Measurements from ENCODE around the gene LANCL1. TPM values are rescaled to one million over a fixed set of nuclear protein-coding genes. Genes with fewer than 3 reads are reported as not detected.

LANCL1 gene
- total RNA-seq, 1 donor from 2014 or later, result 29.5 TPM

GRCh38 chr2:210481601-210482175 is 5.1 kb upstream of the LANCL1 start:
- Histone ChIP-seq H3K36me3 (ENCODE audit: control insufficient read depth, insufficient read depth, low read length) (no peaks in the 10 kb centered on the region), H3K4me3 (ENCODE audit: low read depth, low read length) (no peak overlapping the region), H3K27me3 (ENCODE audit: control insufficient read depth, insufficient read depth, low read length) (no peaks in the 10 kb centered on the region)
- DNase-seq (ENCODE audit: low read depth), result no peak
- no peak for TF ChIP-seq CTCF (IDR thresholded peaks at IDR 0.05; ENCODE audit: insufficient read depth, low read length, poor library complexity, severe bottlenecking)

- Histone ChIP-seq H3K36me3 (ENCODE audit: control insufficient read depth, insufficient read depth, low read length) (no peaks in the 10 kb centered on the region), H3K4me3 (ENCODE audit: low read depth, low read length) (no peak overlapping the region), H3K27me3 (ENCODE audit: control insufficient read depth, insufficient read depth, low read length) (no peaks in the 10 kb centered on the region)
- DNase-seq (ENCODE audit: low read depth), result no peak
- TF ChIP-seq CTCF (IDR thresholded peaks at IDR 0.05; ENCODE audit: insufficient read depth, low read length, poor library complexity, severe bottlenecking), result no peak
These were observed 4.2 kb upstream of the LANCL1 start for GRCh38 chr2:210480764-210481163.

- H3K27me3 ChIP-seq (ENCODE audit: control insufficient read depth, insufficient read depth, low read length), result no peaks in the 10 kb centered on the region
- no peak for TF ChIP-seq CTCF (IDR thresholded peaks at IDR 0.05; ENCODE audit: insufficient read depth, low read length, poor library complexity, severe bottlenecking)
- DNase-seq (ENCODE audit: low read depth), result no peak
- no peaks in the 10 kb centered on the region for H3K36me3 ChIP-seq (ENCODE audit: control insufficient read depth, insufficient read depth, low read length)
- no peak overlapping the region for H3K4me3 ChIP-seq (ENCODE audit: low read depth, low read length)
These were observed 3.5 kb upstream of the LANCL1 start for GRCh38 chr2:210480079-210480478.

- no peak for DNase-seq (ENCODE audit: low read depth)
- no peak for TF ChIP-seq CTCF (IDR thresholded peaks at IDR 0.05; ENCODE audit: insufficient read depth, low read length, poor library complexity, severe bottlenecking)
- H3K36me3 ChIP-seq (ENCODE audit: control insufficient read depth, insufficient read depth, low read length), result no peaks in the 10 kb centered on the region
- H3K4me3 ChIP-seq (ENCODE audit: low read depth, low read length), result no peak overlapping the region
- no peaks in the 10 kb centered on the region for H3K27me3 ChIP-seq (ENCODE audit: control insufficient read depth, insufficient read depth, low read length)
These were observed 2.1 kb upstream of the LANCL1 start for GRCh38 chr2:210478661-210479060.

- no peak for TF ChIP-seq CTCF (IDR thresholded peaks at IDR 0.05; ENCODE audit: insufficient read depth, low read length, poor library complexity, severe bottlenecking)
- Histone ChIP-seq H3K27me3 (ENCODE audit: control insufficient read depth, insufficient read depth, low read length) (no peaks in the 10 kb centered on the region), H3K4me3 (ENCODE audit: low read depth, low read length) (peak overlapping the region; percentile 2), H3K36me3 (ENCODE audit: control insufficient read depth, insufficient read depth, low read length) (no peaks in the 10 kb centered on the region)
- DNase-seq (ENCODE audit: low read depth), result no peak
These were observed 937 bp upstream of the LANCL1 start for GRCh38 chr2:210477496-210477895.

GRCh38 chr2:210475706-210476105 is 853 bp downstream of the LANCL1 start:
- no peak for DNase-seq (ENCODE audit: low read depth)
- Histone ChIP-seq H3K36me3 (ENCODE audit: control insufficient read depth, insufficient read depth, low read length) (no peaks in the 10 kb centered on the region), H3K4me3 (ENCODE audit: low read depth, low read length) (peak overlapping the region; percentile 91), H3K27me3 (ENCODE audit: control insufficient read depth, insufficient read depth, low read length) (no peaks in the 10 kb centered on the region)
- TF ChIP-seq CTCF (IDR thresholded peaks at IDR 0.05; ENCODE audit: insufficient read depth, low read length, poor library complexity, severe bottlenecking), result no peak

All from kidney epithelial cell (primary cell).